OCI-LY7 (cell line): ENCODE measurements around the gene G0S2. TPM values are rescaled to one million over a fixed set of nuclear protein-coding genes. Genes with fewer than 3 reads are reported as not detected.

ENCODE experiments used
- BruUV-seq: library from RNA; stranded (reverse); fragments of 400-500 nt; replicated peaks from 2 replicates; lab custom pipeline; 2021; lab: Mats Ljungman, UMichigan
- CTCF ChIA-PET: fragments of 300-600 bp; sonication (Branson Sonifier 250); formaldehyde crosslinking; loops from one replicate; lab custom pipeline; 2022; ENCODE audit warnings: antibody characterized with exemption; ENCODE audit not compliant: unreplicated experiment; lab: Charles Lee
- POLR2A ChIA-PET: fragments of 300-600 bp; sonication (Branson Sonifier 250); formaldehyde crosslinking; loops from one replicate; lab custom pipeline; 2022; ENCODE audit warnings: antibody characterized with exemption; lab: Charles Lee
- DNase-seq: peaks from one replicate; pipeline ENCODE4 v3.0.0-alpha.2; 2015; ENCODE audit warnings: low spot score
- H2AFZ ChIP-seq: fragments of 200-600 bp; sonication (generic), shearing (Covaris generic); 2 replicates; pipeline ENCODE4 v1.6.1; 2014; ENCODE audit warnings: mild to moderate bottlenecking, antibody characterized with exemption, low read length, moderate library complexity
- H3K27ac ChIP-seq: fragments of 200-600 bp; sonication (generic); 2 replicates; pipeline ENCODE4 v1.5.1; 2014; ENCODE audit warnings: mixed run types, low read depth, mild to moderate bottlenecking, moderate library complexity, low read length, inconsistent platforms; ENCODE audit not compliant: poor library complexity, severe bottlenecking
- H3K36me3 ChIP-seq: fragments of 200-600 bp; sonication (generic); 2 replicates; pipeline ENCODE4 v1.6.1; 2014; ENCODE audit warnings: mild to moderate bottlenecking, antibody characterized with exemption, low read length, moderate library complexity, mixed read lengths; ENCODE audit not compliant: insufficient read depth
- H3K4me1 ChIP-seq: fragments of 200-600 bp; sonication (generic); 2 replicates; pipeline ENCODE4 v1.5.1; 2014; ENCODE audit warnings: mild to moderate bottlenecking, low read length; ENCODE audit not compliant: insufficient read depth, poor library complexity, severe bottlenecking
- H3K4me2 ChIP-seq: fragments of 200-600 bp; sonication (generic); 2 replicates; pipeline ENCODE4 v1.6.1; 2014; ENCODE audit warnings: mild to moderate bottlenecking, low read length
- H3K4me3 ChIP-seq: fragments of 200-600 bp; sonication (generic); 2 replicates; pipeline ENCODE4 v1.5.1; 2014; ENCODE audit warnings: mild to moderate bottlenecking, low read depth, low read length; ENCODE audit not compliant: poor library complexity, severe bottlenecking
- H3K79me2 ChIP-seq: fragments of 200-600 bp; sonication (generic); 2 replicates; pipeline ENCODE4 v1.6.1; 2016; ENCODE audit warnings: low read depth, mild to moderate bottlenecking, low read length, moderate library complexity, mixed read lengths; ENCODE audit not compliant: insufficient read depth
- H3K9me2 ChIP-seq: fragments of 200-600 bp; sonication (generic); 2 replicates; pipeline ENCODE4 v1.6.1; 2016; ENCODE audit warnings: mild to moderate bottlenecking, low read length, mixed read lengths; ENCODE audit not compliant: insufficient read depth
- H3K9me3 ChIP-seq: fragments of 200-600 bp; sonication (generic); 2 replicates; pipeline ENCODE4 v1.6.1; 2014; ENCODE audit warnings: mild to moderate bottlenecking, mixed run types, low read length, mixed read lengths
- H4K20me1 ChIP-seq: fragments of 200-600 bp; sonication (generic); 2 replicates; pipeline ENCODE4 v1.6.1; 2014; ENCODE audit warnings: mild to moderate bottlenecking, antibody characterized with exemption, low read length, moderate library complexity, mixed read lengths; ENCODE audit not compliant: insufficient read depth
- EZH2phosphoT487 ChIP-seq: fragments of 200-600 bp; sonication (generic); IDR thresholded peaks from 2 replicates; pipeline ENCODE4 v1.6.1; 2018; ENCODE audit warnings: low read depth, borderline replicate concordance, mild to moderate bottlenecking, mixed run types, antibody characterized with exemption, low read length, moderate library complexity, mixed read lengths
- intact Hi-C: fragments of 100-400 bp; cut with micrococcal nuclease; formaldehyde crosslinking; loops from one replicate; pipeline ENCODE4 v1.10.0; 2022; ENCODE audit not compliant: unreplicated experiment
- total RNA-seq, 2 experiments: library from RNA; depleted of rRNA in 1 of 2; stranded (reverse); fragments of >200 nt in 1 of 2; shearing (Covaris generic) in 1 of 2; gene quantifications; 2 replicates each; pipeline ENCODE4 v1.2.3, GENCODE V29; 2014 to 2022
- TF ChIP-seq, protein P1 (sequence below): fragments of 200-600 bp; sonication (generic); conservative IDR thresholded peaks from 2 replicates; pipeline ENCODE4 v1.5.1; 2014; ENCODE audit warnings: mild to moderate bottlenecking, antibody characterized with exemption, low read length, moderate library complexity, mixed read lengths

G0S2 gene
- total RNA-seq, 2 experiments from 2014 or later = not detected

DNA sequence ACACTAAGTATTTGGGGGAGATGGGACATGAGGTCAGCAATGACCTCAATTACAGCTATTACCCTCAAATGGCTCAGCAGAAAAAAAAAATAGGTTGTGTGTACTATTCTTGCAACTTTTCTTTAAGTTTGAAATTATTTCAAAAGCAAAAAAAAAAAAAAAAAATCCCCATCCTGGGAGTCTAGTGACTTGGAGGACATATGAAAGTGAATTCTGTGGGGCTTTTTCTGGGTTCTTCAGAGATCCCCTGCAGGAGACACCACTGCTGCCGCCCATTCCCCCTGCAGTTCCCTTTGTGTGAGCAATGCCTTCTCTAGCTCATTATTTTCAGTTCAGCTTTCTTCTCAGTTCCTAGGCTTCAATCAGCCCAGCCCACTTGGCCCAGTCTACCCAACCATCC, 46.1 kb downstream of the G0S2 start:
- CTCF ChIA-PET = no interaction called here

DNA sequence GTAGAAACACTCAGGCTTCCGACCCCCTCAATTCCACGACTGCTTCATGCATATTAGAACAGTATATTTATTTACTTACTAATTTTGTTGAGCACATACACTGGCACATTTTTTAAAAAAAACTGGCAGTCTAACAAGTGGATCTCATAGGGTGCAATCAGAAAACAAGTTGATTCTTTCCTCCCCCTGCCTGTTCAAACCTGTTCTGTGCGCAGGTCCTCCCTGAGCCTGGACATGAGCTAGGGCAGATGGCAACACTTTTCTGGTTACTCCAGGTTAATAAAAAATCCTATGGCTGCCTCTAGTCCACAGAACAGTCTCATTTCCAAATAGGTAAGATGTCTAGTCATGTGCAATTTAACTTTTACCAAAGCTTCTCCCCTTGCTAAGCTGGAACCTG, 48.1 kb downstream of the G0S2 start:
- Histone ChIP-seq H3K36me3 (no peaks in the 10 kb centered on the region), H3K79me2 (no peaks in the 10 kb centered on the region), H3K9me2 (no peaks in the 10 kb centered on the region), H3K27ac (no peak overlapping the region), H2AFZ (no peak overlapping the region), H4K20me1 (no peaks in the 10 kb centered on the region), H3K4me1 (no peaks in the 10 kb centered on the region), H3K4me2 (no peak overlapping the region), H3K4me3 (no peak overlapping the region), H3K9me3 (no peaks in the 10 kb centered on the region)
- no peak for DNase-seq
- ChIA-PET POLR2A (interaction anchor here (0.9 kb wide), 1 partner anchor 22 kb away, joined by 3 read pairs; no protein-coding TSS in a partner anchor), CTCF (no interaction called here)
- intact Hi-C loops = no loop called here
- no peak for TF ChIP-seq EZH2phosphoT487
- TF ChIP-seq, protein P1, sequence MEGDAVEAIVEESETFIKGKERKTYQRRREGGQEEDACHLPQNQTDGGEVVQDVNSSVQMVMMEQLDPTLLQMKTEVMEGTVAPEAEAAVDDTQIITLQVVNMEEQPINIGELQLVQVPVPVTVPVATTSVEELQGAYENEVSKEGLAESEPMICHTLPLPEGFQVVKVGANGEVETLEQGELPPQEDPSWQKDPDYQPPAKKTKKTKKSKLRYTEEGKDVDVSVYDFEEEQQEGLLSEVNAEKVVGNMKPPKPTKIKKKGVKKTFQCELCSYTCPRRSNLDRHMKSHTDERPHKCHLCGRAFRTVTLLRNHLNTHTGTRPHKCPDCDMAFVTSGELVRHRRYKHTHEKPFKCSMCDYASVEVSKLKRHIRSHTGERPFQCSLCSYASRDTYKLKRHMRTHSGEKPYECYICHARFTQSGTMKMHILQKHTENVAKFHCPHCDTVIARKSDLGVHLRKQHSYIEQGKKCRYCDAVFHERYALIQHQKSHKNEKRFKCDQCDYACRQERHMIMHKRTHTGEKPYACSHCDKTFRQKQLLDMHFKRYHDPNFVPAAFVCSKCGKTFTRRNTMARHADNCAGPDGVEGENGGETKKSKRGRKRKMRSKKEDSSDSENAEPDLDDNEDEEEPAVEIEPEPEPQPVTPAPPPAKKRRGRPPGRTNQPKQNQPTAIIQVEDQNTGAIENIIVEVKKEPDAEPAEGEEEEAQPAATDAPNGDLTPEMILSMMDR = no peak
- BruUV-seq = no TSS peak

More for the DNA sequence above, 46.1 kb downstream of the G0S2 start:
- H3K9me3 ChIP-seq = no peaks in the 10 kb centered on the region
- H3K36me3 ChIP-seq = no peaks in the 10 kb centered on the region
- no peaks in the 10 kb centered on the region for H3K4me1 ChIP-seq
- H3K4me3 ChIP-seq = no peak overlapping the region
- TF ChIP-seq, protein P1 = no peak
- no peak for TF ChIP-seq EZH2phosphoT487
- intact Hi-C loops = no loop called here
- BruUV-seq = no TSS peak
- POLR2A ChIA-PET = no interaction called here
- H3K9me2 ChIP-seq = no peaks in the 10 kb centered on the region
- no peak for DNase-seq
- no peaks in the 10 kb centered on the region for H3K79me2 ChIP-seq
- H4K20me1 ChIP-seq = no peaks in the 10 kb centered on the region
- no peak overlapping the region for H2AFZ ChIP-seq
- no peak overlapping the region for H3K4me2 ChIP-seq
- no peak overlapping the region for H3K27ac ChIP-seq

DNA sequence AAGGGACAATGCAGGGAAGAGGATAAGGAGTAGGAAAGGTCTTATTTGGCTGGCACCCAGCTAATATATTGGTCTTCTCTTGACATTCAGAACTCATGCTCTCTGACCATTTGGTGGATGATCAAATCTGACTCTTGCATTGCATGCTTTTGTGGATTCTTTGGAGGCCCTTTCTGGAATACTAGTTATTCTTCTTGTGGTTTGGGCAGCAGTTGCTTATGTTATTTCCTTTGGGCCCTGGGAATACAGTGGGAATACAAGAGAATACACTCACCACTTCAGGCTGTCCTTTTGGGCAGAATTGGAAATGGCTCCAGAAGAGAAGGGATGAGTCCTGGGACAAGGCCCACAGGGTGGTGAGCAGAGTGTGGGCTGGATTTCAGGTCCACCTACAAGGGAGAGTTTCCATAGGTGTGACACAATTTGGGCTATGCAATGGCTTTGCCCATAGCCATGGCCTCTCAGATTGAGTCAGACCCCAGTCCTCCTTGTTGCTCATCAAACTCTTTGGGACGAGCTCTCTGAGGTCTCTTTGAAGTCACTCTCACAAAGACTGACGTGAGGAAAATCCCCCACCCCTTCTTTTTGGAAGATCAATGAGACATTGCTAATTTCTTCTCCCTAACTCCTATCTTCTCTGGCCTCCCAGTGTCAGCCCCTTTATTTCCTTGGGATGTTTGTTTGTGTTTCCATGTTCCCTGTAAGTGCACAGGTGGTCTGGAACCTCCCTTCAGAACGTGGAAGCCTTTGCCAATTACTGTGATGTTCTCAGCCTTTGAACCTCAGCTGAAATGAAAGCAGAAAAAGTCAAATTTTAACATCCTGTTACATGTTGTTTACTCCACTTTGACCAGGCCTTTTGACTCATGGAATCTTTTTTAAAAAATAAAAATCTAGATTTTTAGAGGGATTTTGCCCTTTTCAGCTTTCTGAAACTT, 48.8 kb downstream of the G0S2 start:
- TF ChIP-seq, protein P1 = no peak
- no peak for TF ChIP-seq EZH2phosphoT487
- ChIA-PET CTCF (no interaction called here), POLR2A (interaction anchor here (0.7 kb wide), 1 partner anchor 96 kb away, joined by 3 read pairs; no protein-coding TSS in a partner anchor)
- intact Hi-C loops = no loop called here
- Histone ChIP-seq H3K4me2 (no peak overlapping the region), H3K4me1 (no peaks in the 10 kb centered on the region), H2AFZ (no peak overlapping the region), H3K9me3 (no peaks in the 10 kb centered on the region), H3K79me2 (no peaks in the 10 kb centered on the region), H3K36me3 (no peaks in the 10 kb centered on the region), H3K9me2 (no peaks in the 10 kb centered on the region), H4K20me1 (no peaks in the 10 kb centered on the region), H3K27ac (no peak overlapping the region), H3K4me3 (no peak overlapping the region)
- no TSS peak for BruUV-seq
- no peak for DNase-seq
